MM.1S (cell line): ENCODE results near the gene RASL10A.

Experiments
- CTCF ChIP-seq: fragments of 300-600 bp; sonication (generic); IDR thresholded peaks from 2 replicates; pipeline ENCODE4 v1.5.1; 2016; ENCODE audit warnings: antibody characterized with exemption, low read length, mixed read lengths
- EZH2phosphoT487 ChIP-seq: fragments of 300-600 bp; sonication (generic); IDR thresholded peaks from 2 replicates; pipeline ENCODE4 v1.6.1; 2018; ENCODE audit warnings: antibody characterized with exemption, low read length

GRCh38 chr22:29268511-29269229, 46.8 kb downstream of the RASL10A start:
- TF ChIP-seq CTCF (0 out of 2 replicates have a peak, but pooled peaks have one; percentile 4), EZH2phosphoT487 (no peak)
